Thyroid gland (tissue), 4 donors: Measurements from ENCODE around the gene MAML3.

Experiments used
- CTCF ChIP-seq, 6 experiments: fragments of 200-600 bp in 3 of 6; fragments of 450-650 bp in 3 of 6; sonication (generic) in 3 of 6; IDR thresholded peaks; one replicate each; pipeline ENCODE4 v1.5.1; 2016 to 2019; ENCODE audit warnings: antibody characterized with exemption in 6 of 6, mild to moderate bottlenecking in 2 of 6, inconsistent platforms in 1 of 6, moderate library complexity in 1 of 6
- POLR2A ChIP-seq, 2 donors: fragments of 450-650 bp; IDR thresholded peaks; one replicate each; pipeline ENCODE4 v1.6.1; 2017; ENCODE audit warnings: antibody characterized with exemption in 2 of 2, mild to moderate bottlenecking in 2 of 2, moderate library complexity in 1 of 2

GRCh38 chr4:139721789-139722188 lies 432.2 kb downstream of the MAML3 start:
- no peak for TF ChIP-seq CTCF (IDR thresholded peaks at IDR 0.05)
- no peak for TF ChIP-seq POLR2A (IDR thresholded peaks at IDR 0.05)
